Right lobe of liver (tissue), 6 donors: ENCODE data around the gene MAP4K3. TPM values are rescaled to one million over a fixed set of nuclear protein-coding genes. Genes with fewer than 3 reads are reported as not detected.

Experiments used
- ATAC-seq, 4 donors: fragments of 200-7000 bp; cut with Tn5 transposase; one replicate each; pipeline ENCODE4 v1.9.1; 2020; ENCODE audit warnings: mild to moderate bottlenecking in 4 of 4, moderate library complexity in 4 of 4
- DNase-seq, 3 donors: peaks; one replicate each; pipeline ENCODE4 v3.0.0-alpha.2; 2020
- H3K27ac ChIP-seq, 3 donors: fragments of 200-600 bp; one replicate each; pipeline ENCODE4 v1.8.0; 2022
- H3K27me3 ChIP-seq, 2 donors: fragments of 200-600 bp; one replicate each; pipeline ENCODE4 v1.8.0; 2022
- H3K36me3 ChIP-seq, 4 donors: fragments of 200-600 bp; sonication (generic) in 1 of 4; one replicate each; pipeline versions ENCODE4 v1.5.1 to v1.8.0; 2017 to 2022; ENCODE audit warnings: control low read depth in 1 of 4
- H3K4me1 ChIP-seq, 4 donors: fragments of 200-600 bp; sonication (generic) in 1 of 4; one replicate each; pipeline versions ENCODE4 v1.5.1 to v1.8.0; 2017 to 2022; ENCODE audit warnings: control low read depth in 1 of 4
- H3K4me3 ChIP-seq, 3 donors: fragments of 200-600 bp; one replicate each; pipeline ENCODE4 v1.8.0; 2022
- H3K9me3 ChIP-seq, 4 donors: fragments of 200-600 bp; sonication (generic) in 1 of 4; one replicate each; pipeline versions ENCODE4 v1.5.1 to v1.8.0; 2017 to 2022; ENCODE audit warnings: control low read depth in 1 of 4
- POLR2A ChIP-seq: fragments of 450-650 bp; IDR thresholded peaks from one replicate; pipeline ENCODE4 v1.6.1; 2017; ENCODE audit warnings: antibody characterized with exemption, mild to moderate bottlenecking
- WGBS: methylation state at CpG from one replicate; pipeline ENCODE4 v1.1.6; 2018; ENCODE audit warnings: low coverage, low lambda C conversion rate; ENCODE audit not compliant: insufficient coverage; ENCODE audit errors: missing lambda C conversion rate; 5-methylcytosine and 5-hydroxymethylcytosine counted together
- intact Hi-C, 2 donors: fragments of 100-400 bp; cut with DNase I; formaldehyde crosslinking; loops; one replicate each; pipeline versions ENCODE4 v1.11.2 to v1.14.1; 2022
- total RNA-seq, 6 experiments: library from RNA; depleted of rRNA in 2 of 6; stranded (reverse); fragments of >200 nt in 2 of 6; fragmentation: NEBNext Ultra II Directional in 3 of 6; extraction: Animal tissue kit (Norgen Biotek cat#: 25700) in 3 of 6; gene quantifications; one replicate each; pipeline versions ENCODE4 v1.1.0 to v1.2.4, GENCODE V29; 2016 to 2023
- TF ChIP-seq, protein P1 (sequence below), 4 donors: fragments of 200-600 bp in 3 of 4; fragments of 450-650 bp in 1 of 4; IDR thresholded peaks; one replicate each; pipeline versions ENCODE4 v1.5.1 to v1.8.0; 2016 to 2022; ENCODE audit warnings: antibody characterized with exemption in 4 of 4, mild to moderate bottlenecking in 2 of 4
- donor health status: DM: no; HTN: yes; CAD: no.
- donor health status: DM: no; HTN: no; CAD: no.
- donor health status: DM: no; HTN: no; CAD: no.
- donor health status: DM: no; HTN: yes; CAD: no.
- donor health status: DM: no; HTN: yes; CAD: no.

Gene MAP4K3
- total RNA-seq, 6 experiments from 2014 or later: 14.5 to 24.8 (median 17.1) TPM

DNA sequence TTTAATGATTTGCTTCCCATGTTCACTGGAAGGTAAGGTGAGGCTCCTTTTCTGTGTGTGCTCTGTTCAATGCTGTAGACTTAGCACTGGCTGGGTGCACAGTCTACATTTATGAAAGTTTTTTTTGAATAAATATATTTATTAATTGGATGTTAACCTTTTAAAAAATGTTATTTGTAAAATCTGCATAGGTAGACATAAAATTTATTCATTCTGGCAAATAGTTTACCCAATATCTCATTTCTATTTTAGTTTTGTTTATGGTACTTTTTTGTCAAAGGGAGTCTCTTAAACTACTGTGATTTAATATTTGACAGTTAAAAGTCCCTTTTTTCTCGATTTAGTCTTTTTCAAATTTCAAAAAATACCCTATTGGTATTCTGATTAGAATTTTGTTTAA, 213.2 kb downstream of the MAP4K3 start:
- Histone ChIP-seq H3K4me1 (no peaks in the 10 kb centered on the region), H3K36me3 (no peaks in the 10 kb centered on the region), H3K27ac (no peak overlapping the region), H3K4me3 (no peak overlapping the region), H3K9me3 (no peaks in the 10 kb centered on the region), H3K27me3 (no peaks in the 10 kb centered on the region)
- DNase-seq: no peak
- ATAC-seq: no peak
- intact Hi-C loops: loop anchor here in 1 of 2 donors (10.0 kb wide), 1 partner anchor 169 kb away; no protein-coding TSS in a partner anchor
- TF ChIP-seq, protein P1, sequence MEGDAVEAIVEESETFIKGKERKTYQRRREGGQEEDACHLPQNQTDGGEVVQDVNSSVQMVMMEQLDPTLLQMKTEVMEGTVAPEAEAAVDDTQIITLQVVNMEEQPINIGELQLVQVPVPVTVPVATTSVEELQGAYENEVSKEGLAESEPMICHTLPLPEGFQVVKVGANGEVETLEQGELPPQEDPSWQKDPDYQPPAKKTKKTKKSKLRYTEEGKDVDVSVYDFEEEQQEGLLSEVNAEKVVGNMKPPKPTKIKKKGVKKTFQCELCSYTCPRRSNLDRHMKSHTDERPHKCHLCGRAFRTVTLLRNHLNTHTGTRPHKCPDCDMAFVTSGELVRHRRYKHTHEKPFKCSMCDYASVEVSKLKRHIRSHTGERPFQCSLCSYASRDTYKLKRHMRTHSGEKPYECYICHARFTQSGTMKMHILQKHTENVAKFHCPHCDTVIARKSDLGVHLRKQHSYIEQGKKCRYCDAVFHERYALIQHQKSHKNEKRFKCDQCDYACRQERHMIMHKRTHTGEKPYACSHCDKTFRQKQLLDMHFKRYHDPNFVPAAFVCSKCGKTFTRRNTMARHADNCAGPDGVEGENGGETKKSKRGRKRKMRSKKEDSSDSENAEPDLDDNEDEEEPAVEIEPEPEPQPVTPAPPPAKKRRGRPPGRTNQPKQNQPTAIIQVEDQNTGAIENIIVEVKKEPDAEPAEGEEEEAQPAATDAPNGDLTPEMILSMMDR (IDR thresholded peaks at IDR 0.05): no peak
- WGBS: 77% methylated on average over 1 of the region's 1 CpG

- Histone ChIP-seq H3K4me1 (no peaks in the 10 kb centered on the region), H3K27me3 (no peaks in the 10 kb centered on the region), H3K36me3 (no peaks in the 10 kb centered on the region), H3K9me3 (no peaks in the 10 kb centered on the region), H3K4me3 (no peak overlapping the region), H3K27ac (no peak overlapping the region)
- no peak for TF ChIP-seq POLR2A
- TF ChIP-seq, protein P1 (IDR thresholded peaks at IDR 0.05): no peak
- DNase-seq (no peak), ATAC-seq (no peak)
- 83% methylated on average over 3 of the region's 3 CpGs for whole genome bisulfite sequencing
- intact Hi-C loops: loop anchor here in 1 of 2 donors (10.0 kb wide), 1 partner anchor 167 kb away; no protein-coding TSS in a partner anchor
These were observed 215.6 kb downstream of the MAP4K3 start for GRCh38 chr2:39221459-39221858.

GRCh38 chr2:39220136-39220535, 216.9 kb downstream of the MAP4K3 start:
- H3K27ac ChIP-seq: no peak overlapping the region
- H3K36me3 ChIP-seq: no peaks in the 10 kb centered on the region
- no peaks in the 10 kb centered on the region for H3K4me1 ChIP-seq
- WGBS: 90% methylated on average over 2 of the region's 2 CpGs
- intact Hi-C loops: loop anchor here in 1 of 2 donors (10.0 kb wide), 1 partner anchor 165 kb away; no protein-coding TSS in a partner anchor
- no peaks in the 10 kb centered on the region for H3K27me3 ChIP-seq
- DNase-seq (no peak), ATAC-seq (no peak)
- no peak overlapping the region for H3K4me3 ChIP-seq
- H3K9me3 ChIP-seq: no peaks in the 10 kb centered on the region
- TF ChIP-seq POLR2A: no peak
- TF ChIP-seq, protein P1 (IDR thresholded peaks at IDR 0.05): no peak

GRCh38 chr2:39218391-39218790, 218.7 kb downstream of the MAP4K3 start:
- WGBS: 93% methylated on average over 4 of the region's 5 CpGs
- no peak for DNase-seq
- intact Hi-C loops: no loop called here
- Histone ChIP-seq H3K9me3 (no peaks in the 10 kb centered on the region), H3K36me3 (no peaks in the 10 kb centered on the region), H3K4me3 (no peak overlapping the region), H3K27me3 (no peaks in the 10 kb centered on the region), H3K27ac (no peak overlapping the region), H3K4me1 (no peaks in the 10 kb centered on the region)
- no peak for TF ChIP-seq POLR2A
- TF ChIP-seq, protein P1 (IDR thresholded peaks at IDR 0.05): no peak
- ATAC-seq: no peak

- no peak for DNase-seq
- Histone ChIP-seq H3K4me3 (no peak overlapping the region), H3K4me1 (no peaks in the 10 kb centered on the region), H3K9me3 (no peaks in the 10 kb centered on the region), H3K27me3 (no peaks in the 10 kb centered on the region), H3K27ac (no peak overlapping the region), H3K36me3 (no peaks in the 10 kb centered on the region)
- intact Hi-C loops: no loop called here
- TF ChIP-seq, protein P1 (IDR thresholded peaks at IDR 0.05): no peak
- no peak for TF ChIP-seq POLR2A
- 66% methylated on average over 4 of the region's 4 CpGs for WGBS
- ATAC-seq: no peak
These were observed 219.9 kb downstream of the MAP4K3 start for GRCh38 chr2:39217192-39217550.
